Measurements from ENCODE around the gene SOWAHB.

Gene SOWAHB, protein sequence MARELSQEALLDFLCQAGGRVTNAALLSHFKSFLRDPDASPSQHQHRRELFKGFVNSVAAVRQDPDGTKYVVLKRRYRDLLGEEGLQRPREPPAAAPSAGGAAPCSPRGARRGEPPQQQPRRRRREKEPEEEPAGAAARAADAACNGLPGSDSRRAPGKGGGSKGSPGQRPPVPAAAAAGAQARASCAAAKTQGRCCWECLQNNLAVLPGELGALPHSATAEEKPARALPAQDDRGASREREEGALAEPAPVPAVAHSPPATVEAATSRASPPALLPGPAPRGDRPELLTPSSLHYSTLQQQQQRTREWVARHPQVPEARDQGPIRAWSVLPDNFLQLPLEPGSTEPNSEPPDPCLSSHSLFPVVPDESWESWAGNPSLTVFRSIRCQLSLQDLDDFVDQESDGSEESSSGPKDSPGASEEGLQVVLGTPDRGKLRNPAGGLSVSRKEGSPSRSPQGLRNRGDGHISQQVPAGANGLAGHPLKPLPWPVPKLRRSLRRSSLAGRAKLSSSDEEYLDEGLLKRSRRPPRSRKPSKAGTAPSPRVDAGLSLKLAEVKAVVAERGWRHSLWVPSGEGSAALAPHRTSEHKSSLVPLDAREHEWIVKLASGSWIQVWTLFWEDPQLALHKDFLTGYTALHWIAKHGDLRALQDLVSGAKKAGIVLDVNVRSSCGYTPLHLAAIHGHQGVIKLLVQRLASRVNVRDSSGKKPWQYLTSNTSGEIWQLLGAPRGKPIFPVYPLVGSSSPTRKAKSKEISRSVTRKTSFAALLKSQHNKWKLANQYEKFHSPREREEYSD

DNA sequence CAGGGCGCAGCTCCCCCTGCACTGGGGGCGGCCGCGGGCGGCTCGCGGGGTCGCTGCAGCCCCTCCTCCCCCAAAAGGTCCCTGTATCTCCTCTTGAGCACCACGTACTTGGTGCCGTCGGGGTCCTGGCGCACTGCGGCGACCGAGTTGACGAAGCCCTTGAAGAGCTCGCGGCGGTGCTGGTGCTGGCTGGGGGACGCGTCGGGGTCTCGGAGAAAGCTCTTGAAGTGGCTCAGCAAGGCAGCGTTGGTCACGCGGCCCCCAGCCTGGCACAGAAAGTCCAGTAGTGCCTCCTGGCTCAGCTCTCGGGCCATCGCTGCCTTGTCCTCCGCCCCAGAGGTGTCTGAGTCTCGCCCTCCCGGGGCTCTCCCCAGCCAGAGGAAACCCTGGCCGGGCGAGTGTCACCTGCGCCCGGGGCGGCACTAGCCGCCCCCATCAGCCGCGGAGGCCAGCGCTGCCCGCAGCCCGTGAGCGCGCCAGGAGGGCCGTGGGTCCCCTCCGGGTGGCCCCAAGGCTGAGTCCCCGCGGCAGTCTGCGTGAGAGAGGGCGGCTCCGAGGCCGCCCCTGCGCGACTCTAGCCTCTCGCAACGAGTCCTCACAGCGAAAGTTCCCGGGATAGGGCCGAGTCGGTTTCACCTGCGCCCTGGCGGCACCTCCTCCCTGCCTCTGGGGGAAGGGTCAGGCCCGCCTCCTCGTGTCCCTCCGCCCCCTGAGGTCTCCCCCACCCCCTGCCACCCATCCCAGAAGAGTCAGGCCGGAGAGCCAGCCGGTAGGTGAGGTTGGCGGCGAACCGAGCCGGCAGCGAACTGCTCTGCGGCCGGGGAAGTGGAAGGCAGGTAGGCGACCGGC, at the start of gene SOWAHB:
TSS of gene SOWAHB (minus strand) at position 609 of the 849 bp plus-strand sequence. CDS start at position 314, 295 bp downstream.
- Mint-ChIP-seq H3K9me3 (no peaks in the 10 kb centered on the region), H3K4me1 (peaks cover 9% of the 10 kb centered on the region), H3K27ac (no peak within 1 kb of the TSS), H3K4me3 (peak within 1 kb of the TSS; percentile 73 to 78), H3K27me3 (peaks cover 28% of the 10 kb centered on the region)
- DNase-seq (peak; percentile 29 to 43), ATAC-seq (peak; percentile 80)

- H3K27ac Mint-ChIP-seq: no peak overlapping the region
- H3K4me1 Mint-ChIP-seq: peaks cover 31% of the 10 kb centered on the region
- no peak for DNase-seq
- peaks cover 9% of the 10 kb centered on the region for H3K27me3 Mint-ChIP-seq
- ATAC-seq: no peak
- H3K4me3 Mint-ChIP-seq: no peak overlapping the region
- H3K9me3 Mint-ChIP-seq: no peaks in the 10 kb centered on the region
Observed at GRCh38 chr4:76947369-76947768, 49.4 kb upstream of the SOWAHB start.

- DNase-seq (no peak), ATAC-seq (no peak)
- Mint-ChIP-seq H3K27ac (no peak overlapping the region), H3K4me3 (no peak overlapping the region), H3K4me1 (peaks cover 15% of the 10 kb centered on the region), H3K9me3 (peaks cover 7% of the 10 kb centered on the region in 2 donors), H3K27me3 (peaks cover 7% of the 10 kb centered on the region)
Observed at GRCh38 chr4:76943790-76944189, 45.8 kb upstream of the SOWAHB start.

- peaks cover 8% of the 10 kb centered on the region for H3K4me1 Mint-ChIP-seq
- peaks cover 8 to 10% of the 10 kb centered on the region in 2 donors for H3K9me3 Mint-ChIP-seq
- peaks cover 1% of the 10 kb centered on the region for H3K27me3 Mint-ChIP-seq
- DNase-seq: no peak
- H3K27ac Mint-ChIP-seq: no peak overlapping the region
- H3K4me3 Mint-ChIP-seq: no peak overlapping the region
- no peak for ATAC-seq
Observed at GRCh38 chr4:76943129-76943620, 45.2 kb upstream of the SOWAHB start.

DNA sequence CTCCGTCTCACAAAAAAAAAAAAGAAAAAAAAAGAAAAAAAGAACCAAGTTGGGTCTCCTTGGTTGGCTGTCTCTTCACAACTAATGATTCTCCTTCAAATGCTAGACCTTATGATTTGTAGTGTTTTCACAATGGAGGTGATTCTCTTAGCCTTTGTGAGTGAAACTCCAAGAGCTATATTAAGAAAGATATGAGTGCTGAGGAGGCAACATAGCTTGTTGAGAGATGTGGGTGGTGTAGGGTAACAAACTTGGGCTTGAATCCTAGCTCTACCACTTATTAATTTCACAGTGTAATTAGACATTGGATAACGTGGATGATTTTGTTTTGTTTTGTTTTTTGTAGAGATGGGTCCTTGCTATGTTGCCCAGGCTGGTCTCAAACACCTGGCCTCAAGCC, 41.2 kb upstream of the SOWAHB start:
- no peak for DNase-seq
- no peak overlapping the region for H3K27ac Mint-ChIP-seq
- no peak for ATAC-seq
- no peaks in the 10 kb centered on the region for H3K27me3 Mint-ChIP-seq
- H3K4me1 Mint-ChIP-seq: no peaks in the 10 kb centered on the region
- H3K9me3 Mint-ChIP-seq: peaks cover 17 to 23% of the 10 kb centered on the region in 2 donors
- H3K4me3 Mint-ChIP-seq: no peak overlapping the region

DNA sequence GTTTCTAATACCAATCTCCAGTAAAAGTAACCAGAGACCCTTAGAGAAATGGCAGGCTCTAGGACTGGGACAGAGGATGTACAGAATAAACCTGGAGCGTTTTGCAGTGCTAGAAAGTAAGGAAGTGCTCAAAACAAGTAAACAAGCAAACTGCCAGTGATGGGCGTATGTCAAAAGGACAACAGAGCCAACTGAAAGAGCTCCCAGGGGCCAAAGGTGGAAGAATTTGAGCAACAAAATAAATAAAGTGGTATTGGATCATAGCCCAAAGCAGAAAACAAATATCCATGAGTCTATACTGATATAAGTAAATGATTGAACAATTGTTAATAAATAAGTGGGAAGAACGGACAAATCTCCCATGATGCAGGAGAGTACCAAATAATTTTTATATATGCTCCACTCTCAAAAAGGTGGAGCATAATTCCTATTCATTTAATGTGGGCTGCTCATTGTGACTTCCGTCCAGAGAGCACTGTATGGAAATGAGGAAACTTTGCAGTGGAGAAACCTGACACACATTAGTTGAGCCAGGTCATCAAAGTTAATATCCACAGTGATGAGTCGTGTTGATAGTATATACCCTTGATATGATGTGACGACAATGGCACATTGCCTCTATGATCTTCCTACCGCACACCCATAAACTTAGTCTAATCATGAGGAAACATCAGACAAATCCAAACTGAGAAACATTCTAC, 33.8 kb upstream of the SOWAHB start:
- no peaks in the 10 kb centered on the region for H3K4me1 Mint-ChIP-seq
- no peak overlapping the region for H3K4me3 Mint-ChIP-seq
- ATAC-seq (no peak), DNase-seq (no peak)
- H3K9me3 Mint-ChIP-seq: peaks cover 2 to 5% of the 10 kb centered on the region in 2 donors
- H3K27ac Mint-ChIP-seq: no peak overlapping the region
- H3K27me3 Mint-ChIP-seq: no peaks in the 10 kb centered on the region

- H3K9me3 Mint-ChIP-seq: no peaks in the 10 kb centered on the region
- DNase-seq (no peak), ATAC-seq (no peak)
- no peaks in the 10 kb centered on the region for H3K27me3 Mint-ChIP-seq
- H3K27ac Mint-ChIP-seq: no peak overlapping the region
- no peaks in the 10 kb centered on the region for H3K4me1 Mint-ChIP-seq
- no peak overlapping the region for H3K4me3 Mint-ChIP-seq
Observed at GRCh38 chr4:76931087-76931486, 33.1 kb upstream of the SOWAHB start.

DNA sequence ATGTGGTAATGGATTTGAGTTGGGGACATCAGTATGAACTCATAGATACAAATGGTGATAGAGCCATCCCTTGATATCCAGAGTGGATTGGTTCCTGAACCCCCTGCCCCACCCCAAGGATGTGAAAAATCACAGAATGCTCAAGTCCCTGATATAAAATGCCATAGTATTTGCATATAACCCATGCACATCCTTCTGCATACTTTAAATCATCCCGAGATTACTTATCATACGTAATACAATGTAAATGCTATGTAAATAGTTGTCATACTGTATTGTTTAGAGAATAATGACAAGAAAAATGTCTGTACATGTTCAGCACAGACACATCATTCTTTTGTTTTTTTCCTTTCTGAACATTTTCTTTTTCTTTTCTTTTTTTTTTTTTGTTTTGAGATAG, 32.7 kb upstream of the SOWAHB start:
- H3K4me3 Mint-ChIP-seq: no peak overlapping the region
- no peaks in the 10 kb centered on the region for H3K4me1 Mint-ChIP-seq
- ATAC-seq (no peak), DNase-seq (no peak)
- no peaks in the 10 kb centered on the region for H3K9me3 Mint-ChIP-seq
- H3K27me3 Mint-ChIP-seq: no peaks in the 10 kb centered on the region
- H3K27ac Mint-ChIP-seq: no peak overlapping the region

DNA sequence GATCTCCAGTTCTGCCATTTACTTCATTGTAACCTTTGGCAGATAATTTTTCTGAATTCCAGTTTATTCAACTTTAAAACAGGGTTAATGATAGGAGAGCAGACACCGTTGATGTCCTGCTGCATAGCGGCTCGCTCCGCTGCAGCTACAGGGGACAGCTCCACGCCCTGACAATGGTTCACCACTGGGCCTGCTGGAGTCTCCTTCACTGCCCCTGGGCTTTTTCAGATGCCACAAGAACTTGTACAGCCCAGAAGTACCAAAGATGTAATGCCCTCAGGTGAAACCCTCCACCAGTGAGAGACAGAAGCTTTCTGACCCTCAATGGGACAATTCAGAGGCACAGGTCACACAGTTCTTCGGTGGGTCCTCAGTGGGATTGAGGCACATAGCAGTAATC, 28.9 kb upstream of the SOWAHB start:
- Mint-ChIP-seq H3K27ac (no peak overlapping the region), H3K9me3 (no peaks in the 10 kb centered on the region), H3K27me3 (no peaks in the 10 kb centered on the region), H3K4me3 (no peak overlapping the region), H3K4me1 (no peaks in the 10 kb centered on the region)
- ATAC-seq: no peak
- DNase-seq: no peak

DNA sequence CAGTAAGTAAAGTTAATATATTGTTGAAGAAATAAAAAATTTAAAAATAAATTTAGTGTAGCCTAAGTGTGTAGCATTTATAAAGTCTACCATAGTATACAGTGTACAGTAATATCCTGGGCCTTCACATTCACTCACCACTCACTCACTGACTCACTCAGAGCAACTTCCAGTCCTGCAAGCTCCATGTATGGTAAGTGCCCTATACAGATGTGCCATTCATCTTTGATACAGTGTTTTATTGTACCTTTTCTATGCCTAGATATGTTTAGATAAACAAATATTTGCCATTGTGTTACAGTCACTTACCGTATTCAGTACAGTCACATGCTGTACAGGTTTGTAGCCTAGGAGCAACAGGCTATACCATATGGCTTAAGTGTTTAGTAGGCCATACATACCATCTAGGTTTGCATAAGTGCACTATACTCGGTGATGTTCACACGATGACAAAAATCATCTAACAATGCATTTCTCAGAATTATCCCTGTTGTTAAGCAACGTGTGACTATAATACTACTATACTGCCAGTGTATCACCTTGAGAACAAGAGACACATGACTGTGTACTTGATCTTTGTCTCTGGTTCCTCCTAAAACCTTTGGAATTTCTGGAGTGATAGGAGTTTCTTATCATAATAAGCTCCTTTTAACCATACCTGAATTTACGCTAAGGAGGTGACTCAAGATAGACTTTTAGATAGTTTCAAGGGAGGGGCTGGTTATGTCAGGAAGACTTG, 25.8 kb upstream of the SOWAHB start:
- no peaks in the 10 kb centered on the region for H3K27me3 Mint-ChIP-seq
- ATAC-seq (no peak), DNase-seq (no peak)
- H3K4me1 Mint-ChIP-seq: no peaks in the 10 kb centered on the region
- H3K9me3 Mint-ChIP-seq: no peaks in the 10 kb centered on the region
- H3K27ac Mint-ChIP-seq: no peak overlapping the region
- H3K4me3 Mint-ChIP-seq: no peak overlapping the region

GRCh38 chr4:76920715-76921114, 22.8 kb upstream of the SOWAHB start:
- H3K4me3 Mint-ChIP-seq: no peak overlapping the region
- no peak for ATAC-seq
- H3K4me1 Mint-ChIP-seq: no peaks in the 10 kb centered on the region
- H3K9me3 Mint-ChIP-seq: no peaks in the 10 kb centered on the region
- no peak for DNase-seq
- no peaks in the 10 kb centered on the region for H3K27me3 Mint-ChIP-seq
- no peak overlapping the region for H3K27ac Mint-ChIP-seq

DNA sequence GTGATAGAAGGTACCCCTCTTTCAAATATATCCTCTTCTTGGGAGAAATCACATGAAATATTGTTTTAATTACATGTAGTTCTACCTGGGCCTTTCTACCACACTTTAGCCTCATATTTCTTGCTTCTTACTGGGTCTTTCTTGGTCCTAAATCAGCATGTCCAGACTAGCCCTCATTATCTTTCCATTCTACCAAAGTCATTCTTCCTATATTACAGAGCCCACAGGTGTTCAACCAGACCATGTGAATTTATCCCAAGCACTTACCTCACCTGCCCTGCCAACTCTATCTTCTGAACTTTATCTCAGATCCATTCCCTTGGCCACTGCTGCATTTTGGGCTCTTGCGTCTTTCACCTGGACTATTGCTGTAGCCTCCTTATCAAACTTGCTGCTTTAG, 11.8 kb upstream of the SOWAHB start:
- ATAC-seq: no peak
- H3K4me1 Mint-ChIP-seq: no peaks in the 10 kb centered on the region
- DNase-seq: no peak
- H3K27ac Mint-ChIP-seq: no peak overlapping the region
- no peaks in the 10 kb centered on the region for H3K27me3 Mint-ChIP-seq
- H3K9me3 Mint-ChIP-seq: peaks cover 0 to 7% of the 10 kb centered on the region in 2 donors
- H3K4me3 Mint-ChIP-seq: no peak overlapping the region

GRCh38 chr4:76905521-76905920, 7.6 kb upstream of the SOWAHB start:
- ATAC-seq (no peak), DNase-seq (no peak)
- Mint-ChIP-seq H3K27me3 (no peaks in the 10 kb centered on the region), H3K4me1 (no peaks in the 10 kb centered on the region), H3K4me3 (no peak overlapping the region), H3K9me3 (peaks cover 0 to 7% of the 10 kb centered on the region in 2 donors), H3K27ac (peak overlapping the region in 1 of 2 donors; percentile 10)

GRCh38 chr4:76904646-76905190, 6.8 kb upstream of the SOWAHB start:
- Mint-ChIP-seq H3K9me3 (peaks cover 0 to 7% of the 10 kb centered on the region in 2 donors), H3K4me1 (no peaks in the 10 kb centered on the region), H3K27ac (no peak overlapping the region), H3K4me3 (no peak overlapping the region), H3K27me3 (no peaks in the 10 kb centered on the region)
- ATAC-seq (no peak), DNase-seq (no peak)
